Ovary (tissue), 3 donors: ENCODE measurements around the gene NFIA.

ENCODE experiments used
- EP300 ChIP-seq: sonication (generic); formaldehyde crosslinking; IDR thresholded peaks from one replicate; pipeline ENCODE4 v1.6.1; 2017; ENCODE audit warnings: antibody characterized with exemption
- POLR2A ChIP-seq: fragments of 450-650 bp; IDR thresholded peaks from one replicate; pipeline ENCODE4 v1.6.1; 2017; ENCODE audit warnings: antibody characterized with exemption, mild to moderate bottlenecking, moderate library complexity
- TF ChIP-seq, protein P1 (sequence below), 3 donors: fragments of 450-650 bp in 2 of 3; fragments of 200-600 bp in 1 of 3; IDR thresholded peaks; one replicate each; pipeline versions ENCODE4 v1.5.1 to v1.8.0; 2016 to 2022; ENCODE audit warnings: antibody characterized with exemption in 3 of 3, mild to moderate bottlenecking in 1 of 3
- donor health status: DM: no; HTN: no; CAD: no.

DNA sequence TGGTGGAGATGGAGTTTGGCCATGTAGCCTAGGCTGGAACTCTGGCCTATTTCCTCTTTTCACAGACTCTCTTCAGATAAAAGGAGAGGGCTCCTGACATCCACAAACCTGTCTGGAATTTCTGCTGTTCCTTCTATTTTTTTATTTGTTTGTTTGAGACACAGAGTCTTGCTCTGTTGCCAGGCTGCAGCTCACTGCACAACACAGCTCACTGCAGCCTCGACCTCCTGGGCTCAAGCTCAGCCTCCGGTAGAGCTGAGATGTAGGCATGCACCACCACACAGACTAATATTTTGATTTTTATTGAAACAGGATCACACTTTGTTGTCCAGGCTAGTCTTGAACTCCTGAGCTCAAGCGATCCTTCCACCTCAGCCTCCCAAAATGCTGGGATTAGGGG lies 411.6 kb downstream of the NFIA start:
- TF ChIP-seq, protein P1, sequence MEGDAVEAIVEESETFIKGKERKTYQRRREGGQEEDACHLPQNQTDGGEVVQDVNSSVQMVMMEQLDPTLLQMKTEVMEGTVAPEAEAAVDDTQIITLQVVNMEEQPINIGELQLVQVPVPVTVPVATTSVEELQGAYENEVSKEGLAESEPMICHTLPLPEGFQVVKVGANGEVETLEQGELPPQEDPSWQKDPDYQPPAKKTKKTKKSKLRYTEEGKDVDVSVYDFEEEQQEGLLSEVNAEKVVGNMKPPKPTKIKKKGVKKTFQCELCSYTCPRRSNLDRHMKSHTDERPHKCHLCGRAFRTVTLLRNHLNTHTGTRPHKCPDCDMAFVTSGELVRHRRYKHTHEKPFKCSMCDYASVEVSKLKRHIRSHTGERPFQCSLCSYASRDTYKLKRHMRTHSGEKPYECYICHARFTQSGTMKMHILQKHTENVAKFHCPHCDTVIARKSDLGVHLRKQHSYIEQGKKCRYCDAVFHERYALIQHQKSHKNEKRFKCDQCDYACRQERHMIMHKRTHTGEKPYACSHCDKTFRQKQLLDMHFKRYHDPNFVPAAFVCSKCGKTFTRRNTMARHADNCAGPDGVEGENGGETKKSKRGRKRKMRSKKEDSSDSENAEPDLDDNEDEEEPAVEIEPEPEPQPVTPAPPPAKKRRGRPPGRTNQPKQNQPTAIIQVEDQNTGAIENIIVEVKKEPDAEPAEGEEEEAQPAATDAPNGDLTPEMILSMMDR (IDR thresholded peaks at IDR 0.05) = no peak
- TF ChIP-seq POLR2A (no peak), EP300 (no peak)
